ENCODE measurements around the gene PACS1.
A peak's percentile ranks its signal among the peaks of the same experiment; 100 is the strongest.

PACS1 gene

DNA sequence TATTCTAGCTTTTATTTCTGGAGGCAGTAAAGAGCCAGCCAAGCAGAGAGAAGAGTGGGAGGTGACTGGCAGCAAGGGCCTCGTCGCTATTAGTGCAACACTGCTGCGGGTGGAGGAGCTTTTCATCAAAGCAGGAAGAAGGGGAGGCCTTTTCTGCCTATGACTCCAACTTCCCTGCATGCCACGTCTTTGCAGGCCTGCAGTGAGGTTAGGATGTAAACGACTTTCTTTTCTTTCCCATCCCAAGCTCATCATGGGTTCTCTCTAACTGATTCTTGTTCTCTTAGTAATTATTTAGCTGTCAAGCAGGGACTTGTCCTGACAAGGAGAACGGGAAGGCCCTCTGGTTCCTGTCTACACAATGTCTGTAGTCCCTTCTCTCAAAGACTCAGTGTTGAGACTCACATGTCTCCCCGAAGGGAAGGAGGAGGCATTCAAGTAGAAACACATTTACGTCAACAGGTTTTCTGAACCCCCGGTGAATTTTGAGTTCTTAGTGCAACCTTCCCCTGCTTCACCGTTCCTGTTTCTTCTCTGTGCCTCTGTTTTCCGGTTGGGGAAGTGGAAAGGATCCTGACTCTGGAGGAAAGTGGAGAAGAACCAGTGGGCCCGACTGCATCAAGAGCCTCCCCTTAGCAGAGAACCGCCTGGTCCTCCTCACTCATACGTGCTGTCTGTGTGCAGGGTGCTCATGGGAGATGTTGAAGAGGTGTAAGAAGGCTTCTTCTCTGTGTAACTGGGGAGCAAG, 56.9 kb downstream of the PACS1 start:
- peak; percentile 66 for DNase-seq (ENCODE audit: low read depth)
- no peak overlapping the region for H3K4me3 ChIP-seq (ENCODE audit: low read depth, low read length)

DNA sequence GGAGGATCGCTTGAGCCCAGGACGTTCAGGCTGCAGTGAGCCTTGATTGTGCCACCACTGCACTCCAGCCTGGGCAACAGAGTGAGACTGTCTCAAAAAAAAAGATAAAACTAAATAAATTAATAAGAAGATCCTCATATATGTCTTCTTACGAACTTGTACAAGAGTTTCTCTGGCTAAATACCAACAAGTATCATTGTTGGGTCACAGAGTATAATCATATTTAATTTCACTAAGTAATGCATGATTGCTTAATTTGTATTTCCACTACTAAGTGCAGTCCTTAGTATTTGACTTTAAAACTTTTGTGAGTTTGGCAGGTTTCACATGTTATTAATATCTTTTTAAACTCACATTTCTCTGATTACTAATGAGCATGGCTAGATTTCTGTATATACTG, 60.9 kb downstream of the PACS1 start:
- no peak for DNase-seq (ENCODE audit: low read depth)
- H3K4me3 ChIP-seq (ENCODE audit: low read depth, low read length), result no peak overlapping the region

DNA sequence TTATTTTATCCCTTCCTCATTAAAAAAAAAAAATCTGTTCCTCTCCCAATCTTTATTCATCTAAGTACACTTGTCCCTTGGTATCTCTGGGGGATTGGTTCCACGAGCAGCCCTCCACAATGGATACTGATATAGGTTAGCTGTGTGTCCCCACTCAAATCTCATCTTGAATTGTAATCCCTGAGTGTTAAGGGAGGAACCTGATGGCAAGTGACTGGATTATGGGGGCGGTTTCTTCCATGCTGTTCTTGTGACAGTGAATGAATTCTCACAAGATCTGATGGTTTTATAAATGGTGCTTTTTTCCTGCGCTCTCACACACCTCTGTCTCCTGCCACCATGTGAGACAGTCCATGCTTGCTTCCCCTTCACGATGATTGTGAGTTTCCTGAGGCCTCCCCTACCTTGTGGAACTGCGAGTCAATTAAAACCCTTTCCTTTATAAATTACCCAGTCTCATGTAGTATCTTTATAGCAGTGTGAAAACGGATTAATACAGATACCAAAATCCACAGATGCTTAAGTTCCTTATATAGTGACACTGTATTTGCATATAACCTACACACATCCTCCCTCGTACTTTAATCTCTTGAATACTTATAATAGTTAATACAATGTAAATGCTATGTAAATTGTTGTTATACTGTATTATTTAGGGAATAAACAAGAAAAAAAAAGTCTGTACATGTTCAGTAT, 62.0 kb downstream of the PACS1 start:
- H3K4me3 ChIP-seq (ENCODE audit: low read depth, low read length), result no peak overlapping the region
- DNase-seq (ENCODE audit: low read depth), result no peak

DNA sequence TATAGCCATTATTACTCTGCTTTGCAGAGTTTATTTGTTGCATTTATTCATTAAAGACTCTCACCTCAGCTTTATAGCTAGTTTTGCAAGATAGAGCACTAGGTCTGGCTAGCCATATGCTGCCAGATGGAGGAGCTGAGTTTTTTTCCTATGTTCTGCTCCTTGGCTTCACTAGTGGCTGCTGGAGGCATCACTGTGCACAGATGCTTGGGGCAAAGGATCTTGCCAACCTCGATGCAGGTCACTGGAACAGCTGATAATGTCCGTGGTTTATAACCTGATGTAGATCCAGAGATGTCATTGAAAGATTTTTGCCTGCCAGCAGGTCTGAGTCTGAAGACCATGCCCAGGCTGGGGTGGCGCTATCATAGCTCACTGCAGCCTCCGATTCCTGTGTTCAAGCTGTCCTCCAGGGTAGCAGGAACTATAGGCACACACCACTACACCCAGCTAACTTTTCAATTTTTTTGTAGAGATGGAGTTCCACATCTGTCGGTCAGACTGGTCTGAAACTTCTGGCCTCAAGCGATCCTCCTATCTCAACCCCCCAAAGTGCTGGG, 63.2 kb downstream of the PACS1 start:
- no peak overlapping the region for H3K4me3 ChIP-seq (ENCODE audit: low read depth, low read length)

DNA sequence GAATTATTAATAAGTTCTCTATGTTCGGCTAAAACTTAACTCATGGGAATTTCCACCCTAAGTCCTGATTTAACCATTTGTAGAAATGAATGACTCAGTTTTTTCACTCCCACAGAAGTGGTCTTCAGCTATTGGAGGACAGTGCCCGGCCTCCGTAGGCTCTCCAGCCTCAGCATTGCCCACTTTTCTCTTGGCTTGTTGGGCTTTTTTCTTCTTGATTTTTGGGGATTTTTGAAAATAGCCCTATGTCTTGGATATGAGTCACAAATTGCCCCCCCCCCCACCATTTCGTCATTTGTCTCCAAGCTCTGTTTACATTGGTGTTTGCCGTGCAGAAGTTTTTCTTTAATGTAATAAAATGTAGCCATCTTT, 66.7 kb downstream of the PACS1 start:
- DNase-seq (ENCODE audit: low read depth), result peak; percentile 31
- H3K4me3 ChIP-seq (ENCODE audit: low read depth, low read length), result no peak overlapping the region

More for the DNA sequence above, 63.2 kb downstream of the PACS1 start:
- no peak for DNase-seq (ENCODE audit: low read depth)

- no peak overlapping the region for H3K4me3 ChIP-seq (ENCODE audit: low read depth, low read length)
Measured at GRCh38 chr11:66139817-66140404, 69.8 kb downstream of the PACS1 start.

GRCh38 chr11:66142370-66143263, 72.5 kb downstream of the PACS1 start:
- no peak overlapping the region for H3K4me3 ChIP-seq (ENCODE audit: low read depth, low read length)
- no peak for DNase-seq (ENCODE audit: low read depth)

More at GRCh38 chr11:66139817-66140404, 69.8 kb downstream of the PACS1 start:
- DNase-seq (ENCODE audit: low read depth), result no peak

GRCh38 chr11:66143264-66143566, 73.1 kb downstream of the PACS1 start:
- no peak for DNase-seq (ENCODE audit: low read depth)
- H3K4me3 ChIP-seq (ENCODE audit: low read depth, low read length), result no peak overlapping the region

- H3K4me3 ChIP-seq (ENCODE audit: low read depth, low read length), result no peak overlapping the region
- DNase-seq (ENCODE audit: low read depth), result no peak
Measured at GRCh38 chr11:66143996-66144678, 74.1 kb downstream of the PACS1 start.

DNA sequence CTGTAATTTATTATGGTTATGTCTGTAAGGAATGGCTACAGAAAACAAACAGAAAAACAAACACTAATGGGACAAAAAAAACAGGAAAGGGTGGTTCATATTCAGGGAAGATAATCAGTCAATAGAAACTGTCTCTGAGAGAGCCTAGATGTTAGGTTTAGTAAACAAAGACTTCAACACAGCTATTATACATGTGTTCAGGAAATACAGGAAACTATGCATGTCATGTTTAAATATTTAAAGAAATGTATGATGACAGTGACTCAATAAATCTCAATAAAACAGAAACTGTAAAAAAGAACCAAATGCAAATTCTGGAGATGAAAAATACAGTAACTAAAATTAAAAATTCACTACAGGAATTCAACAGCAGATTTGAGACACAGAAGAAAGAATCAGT, 76.0 kb downstream of the PACS1 start:
- DNase-seq (ENCODE audit: low read depth), result no peak
- no peak overlapping the region for H3K4me3 ChIP-seq (ENCODE audit: low read depth, low read length)

GRCh38 chr11:66146940-66147339, 76.9 kb downstream of the PACS1 start:
- H3K4me3 ChIP-seq (ENCODE audit: low read depth, low read length), result no peak overlapping the region
- DNase-seq (ENCODE audit: low read depth), result no peak

DNA sequence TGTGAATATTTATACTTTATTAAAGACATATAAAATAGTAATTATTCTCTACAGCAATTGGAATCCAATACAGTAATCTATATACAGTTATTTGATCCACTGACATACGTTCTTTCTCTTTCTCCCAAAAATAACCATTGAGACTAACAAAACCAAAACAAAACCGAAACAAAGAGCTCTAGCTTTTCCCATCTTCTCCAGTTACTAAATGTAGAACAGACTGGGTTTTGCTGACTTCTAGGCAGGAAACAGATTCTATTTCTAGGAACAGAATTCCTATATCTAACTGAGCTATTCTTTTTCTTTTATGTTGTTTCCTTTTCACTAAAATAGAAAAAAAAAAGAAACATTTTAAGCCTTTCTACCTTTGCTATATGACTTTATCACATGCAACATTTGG, 80.1 kb downstream of the PACS1 start:
- H3K4me3 ChIP-seq (ENCODE audit: low read depth, low read length), result no peak overlapping the region
- no peak for DNase-seq (ENCODE audit: low read depth)

DNA sequence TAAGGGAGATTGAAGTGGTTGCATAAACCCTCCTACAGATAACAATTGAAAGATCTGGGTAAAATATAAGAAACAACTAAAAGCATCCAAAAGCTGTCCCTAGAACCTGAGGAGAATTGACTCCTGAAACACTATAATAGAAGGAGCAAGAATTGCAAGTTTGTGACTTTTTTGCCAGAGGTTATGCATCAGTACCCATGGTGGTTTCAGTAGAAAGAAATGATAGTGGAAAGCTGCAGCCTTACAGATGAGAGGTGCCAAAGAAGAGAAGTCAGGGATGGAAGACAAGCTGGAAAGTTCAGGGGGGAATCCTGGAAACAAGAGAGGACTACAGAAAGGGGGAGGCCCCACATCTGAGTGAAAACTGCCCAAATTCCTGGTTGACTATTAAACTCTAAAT, 80.7 kb downstream of the PACS1 start:
- H3K4me3 ChIP-seq (ENCODE audit: low read depth, low read length), result no peak overlapping the region
- no peak for DNase-seq (ENCODE audit: low read depth)

GRCh38 chr11:66151273-66151672, 81.2 kb downstream of the PACS1 start:
- no peak overlapping the region for H3K4me3 ChIP-seq (ENCODE audit: low read depth, low read length)
- DNase-seq (ENCODE audit: low read depth), result no peak

DNA sequence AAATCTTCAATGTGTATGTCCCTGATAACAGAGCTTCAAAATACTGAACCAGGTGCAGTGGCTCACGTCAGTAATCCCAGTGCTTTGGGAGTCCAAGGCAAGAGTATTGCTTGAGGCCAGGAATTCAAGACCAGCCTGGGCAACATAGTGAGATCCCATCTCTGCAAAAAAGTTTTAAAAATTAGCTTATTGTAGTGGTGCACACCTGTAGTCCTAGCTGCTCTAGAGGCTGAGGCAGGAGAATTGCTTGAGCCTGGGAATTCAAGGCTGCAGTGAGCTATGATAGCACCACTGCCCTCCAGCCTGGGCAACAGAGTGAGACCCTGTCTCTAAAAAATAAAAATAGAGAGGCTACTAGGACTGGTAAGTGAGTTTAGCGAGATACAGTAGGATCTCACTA, 84.0 kb downstream of the PACS1 start:
- DNase-seq (ENCODE audit: low read depth), result no peak

DNA sequence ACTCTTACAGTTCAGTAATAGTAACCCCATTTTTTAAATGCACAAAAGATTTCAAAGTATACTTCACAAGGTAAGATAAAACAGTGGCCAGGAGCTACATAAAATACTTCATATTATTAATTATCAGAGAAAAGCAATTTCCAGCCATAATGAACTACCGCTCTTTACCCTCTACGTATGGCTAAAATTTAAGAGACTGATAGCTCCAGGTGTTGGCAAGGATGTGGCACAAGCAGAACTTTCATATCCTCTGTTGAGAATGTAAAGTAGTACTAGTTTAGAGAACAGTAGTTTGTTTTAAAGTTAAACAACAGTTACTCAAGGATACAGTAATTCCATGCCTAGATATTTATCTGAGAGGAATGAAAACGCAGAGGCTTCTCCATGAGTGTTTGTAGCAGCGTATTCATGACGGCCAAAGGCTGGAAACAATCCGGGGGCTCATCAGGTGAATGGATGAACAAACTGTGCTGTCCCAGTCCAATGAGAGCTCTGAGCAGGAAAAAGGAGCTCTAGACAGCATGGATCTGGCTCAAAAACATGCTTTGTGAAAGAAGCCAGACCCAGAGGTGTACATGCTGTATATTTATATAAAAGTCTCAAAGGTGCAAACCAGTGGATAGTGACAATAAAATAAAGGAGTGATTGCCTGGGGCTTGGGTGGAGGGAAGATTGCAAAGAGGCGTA, 85.5 kb downstream of the PACS1 start:
- DNase-seq (ENCODE audit: low read depth), result no peak
- no peak overlapping the region for H3K4me3 ChIP-seq (ENCODE audit: low read depth, low read length)

More for the DNA sequence above, 84.0 kb downstream of the PACS1 start:
- no peak overlapping the region for H3K4me3 ChIP-seq (ENCODE audit: low read depth, low read length)

DNA sequence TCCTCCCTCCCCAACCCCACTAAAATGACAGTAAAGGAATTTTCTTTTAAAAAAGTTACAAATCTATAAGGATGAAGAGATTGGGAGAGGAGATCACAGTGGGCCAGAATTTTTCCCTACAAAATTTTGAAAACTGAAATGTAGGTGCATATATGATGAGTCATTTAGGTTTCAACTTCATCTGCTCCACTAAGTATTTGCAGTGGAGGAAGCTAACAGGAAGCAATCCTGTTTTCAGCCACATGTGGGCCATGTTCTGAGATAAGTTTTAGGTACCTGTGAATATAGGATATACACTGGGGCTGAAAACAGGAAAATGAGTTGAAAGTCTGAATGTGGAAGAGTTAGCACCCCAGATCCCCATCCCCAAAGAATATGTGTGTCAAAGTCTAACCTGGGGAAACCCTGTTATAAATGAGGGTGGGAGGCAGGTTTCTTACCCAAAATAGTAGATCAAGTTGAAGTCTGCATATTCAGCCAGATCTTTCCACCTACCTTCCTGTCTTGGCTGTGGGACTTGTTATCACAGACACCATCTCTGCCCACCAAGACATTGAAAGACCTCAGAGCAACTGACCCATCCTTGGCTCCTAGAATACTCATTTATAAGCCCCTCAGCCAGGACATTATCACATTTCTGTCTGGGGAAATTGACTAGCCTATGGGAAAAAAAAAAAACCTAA, 87.3 kb downstream of the PACS1 start:
- no peak for DNase-seq (ENCODE audit: low read depth)
- H3K4me3 ChIP-seq (ENCODE audit: low read depth, low read length), result no peak overlapping the region

DNA sequence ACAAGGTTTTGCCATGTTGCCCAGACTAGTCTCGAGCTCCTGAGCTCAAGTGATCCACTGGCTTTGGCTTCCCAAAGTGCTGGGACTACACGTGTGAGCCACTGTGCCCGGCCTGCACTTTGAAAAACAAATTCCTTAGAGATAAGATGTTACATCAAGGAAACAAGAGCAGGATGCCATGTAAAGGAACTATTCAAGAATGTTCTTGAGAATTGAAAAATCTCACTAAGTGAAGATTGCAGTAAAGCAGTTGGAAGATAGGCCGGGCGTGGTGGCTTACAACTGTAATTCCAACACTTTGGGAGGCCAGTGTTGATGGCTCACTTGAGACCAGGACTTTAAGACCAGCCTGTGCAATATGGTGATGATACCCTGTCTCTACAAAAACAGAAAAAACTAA, 88.1 kb downstream of the PACS1 start:
- H3K4me3 ChIP-seq (ENCODE audit: low read depth, low read length), result no peak overlapping the region
- DNase-seq (ENCODE audit: low read depth), result no peak

All from skeletal muscle cell (primary cell).